ENCODE measurements around the gene ARAP3. TPM values are rescaled to one million over a fixed set of nuclear protein-coding genes. Genes with fewer than 3 reads are reported as not detected.

Gene ARAP3
- total and polyA plus RNA-seq, 9 of the 15 experiments (the other 6 are each of a cell fraction or from before 2014, with no cell fraction given), result 0.83 to 25.7 (median 6.4) TPM

GRCh38 chr5:141692533-141692888, 10.5 kb upstream of the ARAP3 start (continued):
- no peak for TF ChIP-seq NCOA2 (IDR thresholded peaks at IDR 0.05; ENCODE audit: partially characterized antibody in 2 of 2)
- no peak for TF ChIP-seq RAD21 (CRISPR knock-in tag; conservative IDR thresholded peaks at IDR 0.05 in 1 of 2, IDR thresholded peaks at IDR 0.05 in 1 of 2)
- TF ChIP-seq RB1 (IDR thresholded peaks at IDR 0.05; ENCODE audit: low read depth), result no peak
- TF ChIP-seq NFYB (IDR thresholded peaks at IDR 0.05; ENCODE audit: extremely low read depth, insufficient read length), result no peak
- no peak for TF ChIP-seq ZC3H8 (IDR thresholded peaks at IDR 0.05)
- no peak for TF ChIP-seq CHD4 (IDR thresholded peaks at IDR 0.05; ENCODE audit: insufficient read depth, insufficient replicate concordance, low read depth, low read length, poor library complexity, severe bottlenecking)
- no peak for TF ChIP-seq SAFB (IDR thresholded peaks at IDR 0.05; ENCODE audit: borderline replicate concordance, low read depth, low read length)
- TF ChIP-seq GTF2E2 (tag; IDR thresholded peaks at IDR 0.05), result 0 out of 2 replicates have a peak, but pooled peaks have one; percentile 33
- TF ChIP-seq PKNOX1 (IDR thresholded peaks at IDR 0.05), result 0 out of 2 replicates have a peak, but pooled peaks have one; percentile 3
- TF ChIP-seq ZNF644 (tag; IDR thresholded peaks at IDR 0.05; ENCODE audit: low read depth), result no peak

All from K562 (cell line).